Natural killer cell (primary cell): ENCODE measurements around the gene NR5A2. TPM values are rescaled to one million over a fixed set of nuclear protein-coding genes. Genes with fewer than 3 reads are reported as not detected.

Experiments
- ATAC-seq, 3 donors: fragments of 150-1000 bp in 2 of 3; fragments of 200-7000 bp in 1 of 3; cut with Tn5 transposase; 1 replicate in 1 of 3; 2 replicates in 2 of 3; pipeline ENCODE4 v1.10.0; 2021; ENCODE audit warnings: mild to moderate bottlenecking in 2 of 3, moderate library complexity in 2 of 3
- DNase-seq, 2 donors: peaks; one replicate each; pipeline versions ENCODE4 v3.0.0 to v3.0.0-alpha.2; 2013 to 2021; ENCODE audit warnings: mixed read lengths in 1 of 2
- H3K27ac ChIP-seq: one replicate; pipeline ENCODE4 v1.5.1; 2013; ENCODE audit warnings: mild to moderate bottlenecking, low read length
- H3K27me3 ChIP-seq: one replicate; pipeline ENCODE4 v1.6.1; 2013; ENCODE audit warnings: low read length; ENCODE audit not compliant: control insufficient read depth, insufficient read depth
- H3K36me3 ChIP-seq: one replicate; pipeline ENCODE4 v1.6.1; 2013; ENCODE audit warnings: low read length; ENCODE audit not compliant: control insufficient read depth, insufficient read depth
- H3K4me1 ChIP-seq: one replicate; pipeline ENCODE4 v1.6.1; 2013; ENCODE audit warnings: low read length; ENCODE audit not compliant: control insufficient read depth, insufficient read depth
- H3K4me3 ChIP-seq: one replicate; pipeline ENCODE4 v1.5.1; 2013; ENCODE audit warnings: low read length
- H3K9me3 ChIP-seq: one replicate; pipeline ENCODE4 v1.6.1; 2013; ENCODE audit warnings: low read length; ENCODE audit not compliant: control insufficient read depth, insufficient read depth
- H3K27ac Mint-ChIP-seq, 2 donors: one replicate each; pipeline ENCODE4 v1.8.0; 2022; ENCODE audit warnings: mild to moderate bottlenecking in 2 of 2, mixed read lengths in 2 of 2, moderate library complexity in 1 of 2
- H3K27me3 Mint-ChIP-seq, 2 donors: one replicate each; pipeline ENCODE4 v1.8.0; 2022; ENCODE audit warnings: low read depth in 2 of 2, mixed read lengths in 2 of 2
- H3K36me3 Mint-ChIP-seq: one replicate; pipeline ENCODE4 v1.8.0; 2022; ENCODE audit warnings: mixed read lengths
- H3K4me1 Mint-ChIP-seq, 2 donors: one replicate each; pipeline ENCODE4 v1.8.0; 2022; ENCODE audit warnings: mixed read lengths in 2 of 2
- H3K4me3 Mint-ChIP-seq: one replicate; pipeline ENCODE4 v1.8.0; 2022; ENCODE audit warnings: mild to moderate bottlenecking, moderate library complexity, mixed read lengths
- H3K9me3 Mint-ChIP-seq, 2 donors: one replicate each; pipeline ENCODE4 v1.8.0; 2022; ENCODE audit warnings: mixed read lengths in 2 of 2
- WGBS: methylation state at CpG from one replicate; pipeline ENCODE4 v1.1.7; 2013; ENCODE audit warnings: missing lambda C conversion rate; ENCODE audit not compliant: insufficient coverage; 5-methylcytosine and 5-hydroxymethylcytosine counted together
- intact Hi-C: fragments of 100-400 bp; cut with micrococcal nuclease; formaldehyde crosslinking; loops from one replicate; pipeline ENCODE4 v1.14.2; 2022
- total RNA-seq, 4 donors: library from RNA; stranded (reverse); fragments of 120-200 nt in 1 of 4; gene quantifications; one replicate each; pipeline versions ENCODE4 v1.2.3 to v1.2.4, GENCODE V29; 2013 to 2022
- TF ChIP-seq, protein P1 (sequence below): fragments of 200-600 bp; IDR thresholded peaks from one replicate; pipeline ENCODE4 v1.8.0; 2022; ENCODE audit warnings: antibody characterized with exemption

Gene NR5A2
- total RNA-seq, 3 donors from 2014 or later (not counting 1 experiment from before 2014, with no cell fraction given) = not detected

DNA sequence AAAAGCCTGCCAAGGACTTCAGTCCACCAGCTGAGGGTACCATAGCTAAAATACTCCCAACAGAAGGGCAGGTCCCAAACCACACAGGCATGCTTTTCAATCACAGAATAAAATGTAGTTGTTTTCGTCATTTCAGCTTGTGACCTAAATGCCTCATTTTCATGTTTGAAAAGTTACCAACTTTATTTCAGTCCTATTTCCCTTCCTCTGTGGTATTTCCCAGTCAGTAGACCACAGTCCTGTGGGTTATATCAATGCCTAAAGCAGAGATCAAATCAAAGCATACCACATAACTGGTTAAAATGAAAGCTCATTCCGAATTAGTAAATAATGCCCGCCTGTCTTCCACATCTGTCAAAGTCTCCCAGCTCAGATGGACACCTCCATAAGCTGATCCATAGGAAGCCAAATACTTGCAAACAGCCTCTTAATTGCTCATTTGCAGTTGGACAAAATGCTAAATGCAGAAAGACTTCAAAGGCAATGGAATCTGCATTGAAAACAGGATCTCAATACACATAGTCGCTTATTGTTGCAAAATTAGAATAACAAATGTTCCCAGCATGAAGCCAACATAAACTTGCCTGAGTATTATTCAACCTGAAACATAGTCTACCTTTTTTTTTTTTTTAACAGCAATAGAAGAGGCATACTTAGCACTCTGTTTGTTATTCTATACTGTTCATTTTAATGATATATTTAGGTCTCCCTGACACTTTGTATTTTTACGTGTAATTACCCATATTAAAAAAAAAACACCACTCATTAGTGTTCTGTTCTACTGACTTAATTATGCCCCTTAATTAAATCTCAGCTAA, 53.9 kb downstream of the NR5A2 start:
- Histone ChIP-seq H3K27me3 (peaks cover 10% of the 10 kb centered on the region), H3K4me3 (no peak overlapping the region), H3K4me1 (no peaks in the 10 kb centered on the region), H3K9me3 (no peaks in the 10 kb centered on the region), H3K36me3 (no peaks in the 10 kb centered on the region), H3K27ac (no peak overlapping the region)
- Mint-ChIP-seq H3K4me1 (no peaks in the 10 kb centered on the region), H3K27me3 (peaks cover 11 to 50% of the 10 kb centered on the region in 2 donors), H3K4me3 (no peak overlapping the region), H3K9me3 (no peaks in the 10 kb centered on the region), H3K27ac (no peak overlapping the region), H3K36me3 (no peaks in the 10 kb centered on the region)
- intact Hi-C loops = no loop called here
- no peak for DNase-seq
- TF ChIP-seq, protein P1, sequence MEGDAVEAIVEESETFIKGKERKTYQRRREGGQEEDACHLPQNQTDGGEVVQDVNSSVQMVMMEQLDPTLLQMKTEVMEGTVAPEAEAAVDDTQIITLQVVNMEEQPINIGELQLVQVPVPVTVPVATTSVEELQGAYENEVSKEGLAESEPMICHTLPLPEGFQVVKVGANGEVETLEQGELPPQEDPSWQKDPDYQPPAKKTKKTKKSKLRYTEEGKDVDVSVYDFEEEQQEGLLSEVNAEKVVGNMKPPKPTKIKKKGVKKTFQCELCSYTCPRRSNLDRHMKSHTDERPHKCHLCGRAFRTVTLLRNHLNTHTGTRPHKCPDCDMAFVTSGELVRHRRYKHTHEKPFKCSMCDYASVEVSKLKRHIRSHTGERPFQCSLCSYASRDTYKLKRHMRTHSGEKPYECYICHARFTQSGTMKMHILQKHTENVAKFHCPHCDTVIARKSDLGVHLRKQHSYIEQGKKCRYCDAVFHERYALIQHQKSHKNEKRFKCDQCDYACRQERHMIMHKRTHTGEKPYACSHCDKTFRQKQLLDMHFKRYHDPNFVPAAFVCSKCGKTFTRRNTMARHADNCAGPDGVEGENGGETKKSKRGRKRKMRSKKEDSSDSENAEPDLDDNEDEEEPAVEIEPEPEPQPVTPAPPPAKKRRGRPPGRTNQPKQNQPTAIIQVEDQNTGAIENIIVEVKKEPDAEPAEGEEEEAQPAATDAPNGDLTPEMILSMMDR = no peak
- WGBS = 66% methylated on average over 5 of the region's 5 CpGs
- no peak for ATAC-seq

DNA sequence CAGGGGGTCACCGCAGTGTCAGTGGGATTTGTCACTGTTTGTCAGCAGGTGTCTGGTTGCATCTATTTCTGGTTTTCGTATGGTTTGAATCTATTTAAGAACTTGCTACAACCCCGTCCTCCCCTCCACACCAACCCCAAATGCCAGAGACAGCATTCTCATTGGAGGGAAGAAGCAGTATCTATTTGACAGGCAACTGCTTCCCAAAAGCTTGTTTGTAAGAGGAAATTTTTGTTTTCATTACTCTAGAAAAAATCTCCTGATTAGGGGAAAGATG, 54.4 kb downstream of the NR5A2 start:
- Mint-ChIP-seq H3K9me3 (no peaks in the 10 kb centered on the region), H3K27ac (no peak overlapping the region), H3K4me1 (no peaks in the 10 kb centered on the region), H3K27me3 (peaks cover 11 to 49% of the 10 kb centered on the region in 2 donors), H3K4me3 (no peak overlapping the region), H3K36me3 (no peaks in the 10 kb centered on the region)
- no peak for ATAC-seq
- no peak for DNase-seq
- TF ChIP-seq, protein P1 = no peak
- Histone ChIP-seq H3K4me3 (no peak overlapping the region), H3K36me3 (no peaks in the 10 kb centered on the region), H3K9me3 (no peaks in the 10 kb centered on the region), H3K27me3 (peaks cover 8% of the 10 kb centered on the region), H3K4me1 (no peaks in the 10 kb centered on the region), H3K27ac (no peak overlapping the region)
- 86% methylated on average over 2 of the region's 3 CpGs for WGBS
- intact Hi-C loops = no loop called here

DNA sequence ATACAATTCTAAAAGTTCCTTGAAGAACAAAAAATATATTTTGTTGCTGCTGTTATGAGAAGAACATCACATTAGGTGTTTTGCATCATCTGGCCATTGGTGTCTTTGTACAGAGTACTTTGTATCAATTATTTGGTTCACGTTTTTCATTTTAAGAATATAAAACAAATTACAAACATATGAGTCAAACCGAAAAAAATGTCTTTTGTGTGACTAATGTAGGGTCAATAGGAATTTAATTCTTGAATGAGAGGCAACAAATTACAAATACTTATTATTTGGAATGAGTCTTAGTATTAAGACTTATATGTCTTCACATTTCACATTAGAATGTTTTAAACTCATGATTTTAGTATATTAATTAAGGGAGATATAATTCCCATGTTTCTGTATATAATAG, 54.8 kb downstream of the NR5A2 start:
- ATAC-seq (no peak), DNase-seq (no peak)
- WGBS = no CpG with 5 or more reads among the region's 2 CpGs
- Mint-ChIP-seq H3K4me1 (no peaks in the 10 kb centered on the region), H3K4me3 (no peak overlapping the region), H3K27me3 (peaks cover 15 to 49% of the 10 kb centered on the region in 2 donors), H3K36me3 (no peaks in the 10 kb centered on the region), H3K9me3 (no peaks in the 10 kb centered on the region), H3K27ac (no peak overlapping the region)
- H3K36me3 ChIP-seq = no peaks in the 10 kb centered on the region
- H3K27ac ChIP-seq = no peak overlapping the region
- H3K9me3 ChIP-seq = no peaks in the 10 kb centered on the region
- intact Hi-C loops = no loop called here
- no peaks in the 10 kb centered on the region for H3K4me1 ChIP-seq
- TF ChIP-seq, protein P1 = no peak
- H3K27me3 ChIP-seq = peaks cover 8% of the 10 kb centered on the region
- H3K4me3 ChIP-seq = no peak overlapping the region
